CD4-positive, alpha-beta T cell treated with Interleukin-17A for 1 hour (primary cell): ENCODE data around the gene DELE1.
A peak's percentile ranks its signal among the peaks of the same experiment; 100 is the strongest.

Source experiments
- DNase-seq: peaks from one replicate; pipeline ENCODE4 v3.0.0-alpha.2; 2020

The DELE1 gene

DNA sequence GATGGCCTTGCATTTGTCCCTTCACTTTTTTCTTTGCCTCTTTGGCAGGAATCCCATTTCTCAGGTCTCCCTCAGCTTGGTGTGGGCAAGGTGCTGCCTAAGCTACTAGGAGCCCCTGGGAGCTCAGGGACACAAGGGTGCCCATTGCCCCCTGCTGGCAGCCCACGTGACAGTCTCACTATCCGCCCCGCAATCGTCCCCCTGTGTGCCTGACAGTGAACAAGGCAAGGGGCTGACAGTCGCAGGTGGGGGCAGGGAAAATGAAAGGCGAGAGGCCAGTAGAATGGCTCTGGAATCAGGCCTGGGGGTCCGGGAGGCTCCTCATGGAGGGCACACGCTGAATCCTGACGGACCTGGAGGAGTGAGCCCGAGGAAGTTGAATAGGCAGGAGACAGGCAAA lies 36.3 kb downstream of the DELE1 start:
- no peak for DNase-seq

DNA sequence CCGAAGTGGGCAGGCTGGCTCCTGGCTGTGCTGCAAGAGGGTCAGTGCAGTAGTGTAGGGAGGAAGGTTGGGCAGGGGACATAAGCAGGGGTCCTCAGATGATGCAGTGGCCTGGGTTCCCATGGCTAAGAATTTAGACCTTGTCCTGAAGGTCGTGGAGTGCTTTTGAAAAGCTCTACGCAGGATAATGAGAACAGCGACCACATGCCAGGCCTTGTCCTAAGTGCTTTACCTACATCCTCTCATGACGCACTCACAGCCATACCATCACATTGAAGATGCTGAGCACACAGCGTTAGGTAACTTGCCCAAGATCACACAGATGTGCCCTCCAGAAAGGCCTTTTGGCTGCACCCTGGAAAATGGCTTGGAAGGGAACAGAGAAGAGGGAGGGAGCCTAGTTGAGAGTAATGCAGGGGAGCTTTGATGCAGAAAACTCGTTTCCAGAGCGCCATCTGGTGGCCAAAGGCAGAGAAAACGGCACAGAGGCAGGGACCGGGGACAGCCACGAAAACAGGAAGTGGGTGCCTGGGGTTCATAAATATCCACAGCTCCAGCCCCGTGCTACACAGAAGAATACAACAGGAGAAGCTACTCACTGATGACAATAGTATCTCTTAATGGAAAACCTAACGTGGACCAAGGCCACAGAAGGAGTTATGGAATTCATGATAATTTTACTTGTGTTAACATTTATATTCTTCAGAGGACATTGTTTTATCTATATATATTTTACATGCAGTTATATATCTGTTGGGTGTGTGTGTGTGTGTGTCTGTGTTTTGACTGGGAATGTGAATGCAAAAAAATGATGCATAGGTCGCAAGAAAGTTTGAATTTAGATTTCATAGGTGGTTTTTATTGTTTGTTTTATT lies 37.0 kb downstream of the DELE1 start:
- peak; percentile 93 for DNase-seq

DNA sequence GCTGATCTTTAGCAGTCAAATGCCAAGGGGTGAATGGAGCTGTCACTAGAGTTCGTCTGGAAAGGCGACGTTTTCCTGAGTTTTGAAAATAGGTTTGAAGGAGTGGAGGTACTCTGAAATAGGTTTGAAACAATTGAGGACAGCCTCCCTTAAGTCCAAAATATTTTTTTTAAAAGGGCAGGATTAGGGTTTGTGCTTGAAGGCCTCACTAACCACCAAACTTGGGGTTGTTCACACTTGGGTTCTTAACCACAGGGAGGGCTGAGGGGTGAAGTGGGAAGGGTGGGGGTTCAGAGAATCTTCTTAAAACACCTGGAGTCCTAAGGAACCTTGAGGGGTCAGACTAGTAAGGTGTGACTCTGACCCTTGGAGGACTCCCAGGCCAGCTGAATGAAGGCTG lies 37.8 kb downstream of the DELE1 start:
- no peak for DNase-seq

DNA sequence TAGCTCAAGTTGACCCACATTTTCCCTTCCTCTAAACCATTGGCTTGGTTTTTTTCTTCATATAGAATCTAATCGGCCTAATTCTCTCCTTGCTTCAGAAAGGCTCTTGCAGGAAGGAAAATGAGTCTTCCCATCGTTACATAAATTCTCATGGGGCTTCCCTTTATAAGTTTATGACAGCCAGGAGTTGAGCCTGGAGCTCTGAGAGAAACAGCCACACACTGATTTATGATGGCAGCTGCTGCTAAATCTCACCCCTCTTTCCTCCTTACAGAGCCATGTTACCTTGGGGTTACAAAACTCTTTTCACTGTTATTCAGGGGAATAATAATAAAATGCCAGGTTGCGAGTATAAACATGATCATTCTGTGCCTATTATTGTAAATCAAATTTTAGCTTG lies 40.0 kb downstream of the DELE1 start:
- DNase-seq = no peak

DNA sequence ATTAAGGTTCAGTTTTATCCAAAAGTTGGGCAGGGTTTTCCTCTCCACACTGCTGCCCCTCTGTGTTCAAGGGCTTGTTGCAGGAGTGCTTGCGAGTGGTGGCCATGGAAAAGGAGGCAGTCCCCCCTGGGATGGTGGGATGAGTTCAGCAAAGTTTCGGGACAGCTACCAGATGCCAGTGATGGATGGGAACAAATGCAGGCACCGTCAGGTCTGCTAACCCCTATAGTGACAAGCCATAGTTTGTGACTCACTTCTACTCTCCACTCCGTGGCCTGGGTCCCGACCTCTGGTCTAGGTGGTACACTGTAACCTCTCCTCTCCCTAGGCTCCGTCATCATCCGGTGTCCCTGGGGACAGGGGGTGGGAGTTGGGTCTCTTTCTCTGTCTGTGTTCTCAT lies 41.4 kb downstream of the DELE1 start:
- DNase-seq = no peak

DNA sequence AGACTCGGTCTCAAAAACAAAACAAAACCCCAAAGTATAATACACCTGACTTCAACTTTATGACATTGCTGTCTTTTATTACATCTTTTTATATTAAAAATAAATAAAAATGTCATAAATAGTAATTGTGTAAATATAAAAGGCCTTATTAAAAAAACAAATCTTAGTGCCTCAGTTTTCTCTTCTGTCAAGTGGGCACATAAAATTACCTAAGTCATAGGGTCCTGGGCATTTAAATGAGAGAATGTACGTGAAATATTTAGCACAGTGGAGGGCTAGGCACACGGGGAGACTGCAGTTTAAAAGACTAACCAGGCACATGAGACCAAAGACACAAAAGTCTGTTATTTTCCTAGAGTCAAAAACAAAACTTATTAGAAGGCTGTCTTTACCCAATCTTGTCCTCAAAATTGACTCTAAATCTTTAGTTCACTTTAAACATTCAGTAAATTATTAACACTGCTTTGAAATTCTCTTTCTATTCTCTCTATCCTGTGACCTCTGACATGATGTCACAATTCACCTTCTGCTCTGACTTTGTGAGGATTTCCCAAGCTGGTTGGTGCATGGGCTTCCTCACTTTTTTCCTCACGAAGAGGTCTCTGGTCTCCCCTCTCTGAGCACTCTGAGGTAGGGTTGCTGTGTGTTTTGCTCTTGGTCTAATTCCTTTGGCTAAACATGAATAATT lies 42.7 kb downstream of the DELE1 start:
- no peak for DNase-seq

DNA sequence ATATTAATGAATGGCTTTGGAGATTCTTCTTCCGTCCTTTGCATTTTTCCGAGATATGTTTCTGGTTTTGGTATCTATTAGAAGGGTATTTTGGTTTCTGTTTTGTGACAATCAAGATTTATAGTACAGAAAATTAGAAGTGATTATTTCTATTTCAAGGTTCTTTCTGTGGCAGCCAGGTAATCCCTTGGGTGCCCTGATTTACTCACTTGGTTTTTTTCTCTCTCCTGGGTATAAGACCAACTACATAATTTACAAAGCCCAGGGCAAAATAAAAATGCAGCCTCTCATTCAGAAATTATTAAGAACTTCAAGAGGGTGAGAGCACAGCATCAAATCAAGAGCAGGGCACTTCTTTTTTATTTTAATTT lies 43.3 kb downstream of the DELE1 start:
- DNase-seq = no peak

DNA sequence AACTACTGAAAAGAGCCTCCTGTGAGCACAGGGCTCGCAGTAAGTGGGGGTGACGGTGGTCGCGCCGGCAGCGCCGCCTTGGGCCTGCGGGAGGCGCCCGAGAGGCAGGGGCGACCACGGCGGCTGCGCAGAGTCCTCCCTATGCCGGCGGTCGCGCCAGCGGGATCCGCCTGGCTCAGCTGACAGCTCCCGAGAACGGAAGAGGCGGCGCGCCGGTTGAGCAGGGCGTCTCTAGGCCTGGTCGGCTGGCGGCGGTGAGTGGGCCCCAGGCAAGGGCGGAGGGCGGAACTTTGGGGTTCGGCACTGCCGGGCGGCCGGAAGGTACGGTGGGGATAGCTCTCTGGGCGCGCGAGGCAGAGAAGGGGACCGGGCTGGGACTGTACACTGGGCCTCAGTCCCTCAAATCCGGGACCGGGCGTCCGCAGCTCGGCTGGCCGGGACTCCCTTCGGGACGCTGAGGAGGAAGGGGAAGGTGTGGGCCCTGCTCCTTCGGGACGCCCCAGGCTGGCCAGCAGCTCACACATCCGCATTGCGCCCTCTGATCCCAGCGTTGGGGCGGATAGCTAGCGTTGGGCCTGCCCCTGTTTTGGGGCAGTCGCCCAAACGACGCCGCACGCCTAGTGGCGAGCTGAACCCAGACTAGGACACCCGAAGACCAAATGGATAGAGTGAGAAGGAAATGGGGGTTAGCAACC lies 45.4 kb downstream of the DELE1 start, which contains the start of gene RNF14:
RNF14 (plus strand) TSS at position 192 of the 695 bp plus-strand sequence. CDS start 4,484 bp downstream, outside the sequence.
- peak; percentile 94 for DNase-seq

DNA sequence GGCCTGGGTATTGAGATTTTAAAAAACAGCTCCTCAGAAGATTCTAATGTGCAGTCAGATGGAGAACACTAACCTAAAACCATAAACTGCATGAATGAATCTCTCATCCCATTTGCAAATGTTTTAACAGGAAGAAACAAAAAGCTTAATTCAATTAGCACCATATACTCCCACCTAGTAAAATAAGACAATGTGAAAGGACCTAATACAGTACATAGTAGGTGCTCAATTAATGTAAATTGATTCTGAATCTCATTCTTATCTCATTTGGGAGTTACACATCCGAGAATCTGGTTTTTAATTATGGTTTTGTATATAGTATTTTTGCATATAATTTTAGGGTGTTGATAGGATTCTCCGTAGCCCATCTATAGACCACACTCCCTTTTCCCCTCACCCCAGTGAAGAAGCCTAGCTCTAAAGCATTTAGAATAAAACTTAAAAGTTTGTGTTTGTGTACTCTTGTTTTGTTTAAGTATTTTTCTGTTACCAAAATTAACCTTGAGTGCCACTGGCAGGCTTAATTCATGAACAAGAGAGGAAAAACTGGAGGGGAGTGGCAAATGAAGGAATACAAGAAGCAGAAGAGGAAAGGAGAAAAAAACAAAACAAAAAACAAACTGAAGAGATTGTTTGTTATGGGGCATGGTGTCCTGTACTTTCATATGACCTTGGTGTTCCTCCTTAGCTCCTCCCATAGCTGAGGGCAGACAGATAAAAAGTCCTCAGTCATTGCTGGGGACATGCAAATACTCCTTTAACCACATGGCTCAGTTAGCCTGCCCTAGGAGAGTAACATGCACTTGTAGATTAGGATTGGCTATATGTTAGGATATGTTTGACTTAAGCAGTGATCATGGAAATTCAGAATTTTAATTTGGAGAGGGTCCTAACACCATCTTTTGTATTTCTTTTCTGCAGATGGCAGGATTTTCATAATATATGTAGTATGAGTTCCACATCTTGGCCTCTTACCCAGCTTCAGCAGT lies 46.4 kb downstream of the DELE1 start:
- DNase-seq = peak; percentile 34

DNA sequence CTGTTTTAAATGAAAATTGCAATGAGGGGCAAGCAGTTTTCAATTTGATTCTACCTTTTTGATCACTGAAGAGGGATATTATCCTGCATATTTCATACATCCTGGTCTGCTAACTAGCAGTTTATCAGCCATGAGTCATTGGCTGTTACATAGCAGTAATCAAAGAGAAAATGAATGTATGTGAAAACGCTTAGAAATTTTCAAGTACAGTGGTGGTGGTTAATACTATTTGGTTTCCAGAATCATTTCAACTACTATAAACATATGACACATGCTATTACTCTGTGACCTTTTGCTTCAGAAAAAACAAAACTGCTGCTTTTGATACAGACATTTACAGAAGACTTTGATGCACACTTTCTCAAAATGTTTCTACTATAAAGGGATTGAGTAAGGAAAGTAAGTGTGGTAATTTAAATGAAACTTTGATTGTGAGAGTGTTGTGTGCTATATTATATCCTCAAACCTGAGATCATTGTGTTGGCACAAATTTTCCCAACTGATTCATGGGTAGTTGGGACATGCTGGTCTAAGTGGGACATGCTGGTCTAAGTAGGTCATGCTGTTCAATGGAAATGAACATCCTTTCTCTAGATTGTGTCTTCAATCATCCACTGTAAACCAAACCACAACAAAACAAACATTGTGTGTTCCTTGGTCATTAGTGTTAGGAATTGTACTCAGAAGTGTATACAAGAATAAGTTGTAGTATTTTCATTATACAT lies 50.4 kb downstream of the DELE1 start:
- no peak for DNase-seq

DNA sequence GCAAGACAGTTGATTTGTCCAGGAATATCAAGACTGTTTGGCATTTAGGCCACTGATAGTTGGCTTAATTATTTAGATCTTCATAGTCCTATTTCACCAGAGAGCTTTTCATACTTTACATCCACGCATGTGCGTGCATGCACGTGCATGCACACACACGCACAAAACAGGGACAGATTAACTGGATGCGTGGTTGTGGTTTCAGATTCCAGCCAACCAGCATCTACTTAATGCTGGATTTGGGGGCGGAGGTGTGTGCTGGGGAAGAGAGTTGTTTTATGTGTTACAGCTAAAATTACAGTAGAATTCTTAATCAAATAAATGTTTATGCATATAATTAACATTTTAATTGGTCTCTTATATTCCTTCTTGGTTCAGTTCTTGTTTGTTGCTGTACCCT lies 52.5 kb downstream of the DELE1 start:
- DNase-seq = no peak

DNA sequence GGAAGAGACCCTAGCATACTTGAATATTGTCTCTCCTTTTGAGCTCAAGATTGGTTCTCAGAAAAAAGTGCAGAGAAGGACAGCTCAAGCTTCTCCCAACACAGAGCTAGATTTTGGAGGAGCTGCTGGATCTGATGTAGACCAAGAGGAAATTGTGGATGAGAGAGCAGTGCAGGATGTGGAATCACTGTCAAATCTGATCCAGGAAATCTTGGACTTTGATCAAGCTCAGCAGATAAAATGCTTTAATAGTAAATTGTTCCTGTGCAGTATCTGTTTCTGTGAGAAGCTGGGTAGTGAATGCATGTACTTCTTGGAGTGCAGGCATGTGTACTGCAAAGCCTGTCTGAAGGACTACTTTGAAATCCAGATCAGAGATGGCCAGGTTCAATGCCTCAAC lies 54.7 kb downstream of the DELE1 start:
- DNase-seq = no peak

DNA sequence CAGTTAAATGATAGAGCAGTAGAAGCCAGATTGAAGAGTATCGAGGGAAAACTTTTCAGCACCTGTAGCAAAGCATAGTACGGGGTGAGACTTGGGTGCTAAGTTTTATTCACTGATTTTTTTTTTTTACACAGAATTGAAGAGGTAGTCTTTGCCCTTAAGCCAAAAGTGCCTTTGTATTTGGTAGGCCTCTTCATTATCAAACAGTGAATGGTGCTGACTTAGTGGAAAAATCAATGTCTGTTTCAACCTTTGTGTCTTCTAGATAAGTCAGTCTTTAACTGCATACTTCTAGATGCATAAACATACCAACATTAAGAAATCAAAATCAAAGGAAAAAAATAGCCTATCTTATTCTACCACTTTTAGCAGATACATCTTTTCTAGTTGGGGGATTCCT lies 59.0 kb downstream of the DELE1 start:
- no peak for DNase-seq

DNA sequence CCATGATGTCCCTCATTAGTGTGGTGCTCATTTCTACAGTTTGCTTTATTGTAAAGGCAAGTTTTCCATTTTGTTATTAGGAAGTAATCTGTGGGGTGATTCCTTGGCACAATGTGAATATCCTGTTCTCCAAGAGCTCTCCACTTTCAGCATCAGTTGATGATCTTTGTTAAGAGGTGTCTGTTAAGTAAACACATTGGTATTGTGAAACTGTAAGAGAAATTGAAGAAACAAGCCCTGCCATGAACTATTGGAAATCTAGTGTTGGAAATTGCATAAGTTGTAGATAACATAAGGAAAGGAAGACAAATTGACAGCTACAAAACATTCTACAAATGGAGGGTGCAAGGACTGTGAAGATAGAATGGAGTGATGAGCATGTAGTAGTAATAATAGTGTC lies 62.4 kb downstream of the DELE1 start:
- no peak for DNase-seq

DNA sequence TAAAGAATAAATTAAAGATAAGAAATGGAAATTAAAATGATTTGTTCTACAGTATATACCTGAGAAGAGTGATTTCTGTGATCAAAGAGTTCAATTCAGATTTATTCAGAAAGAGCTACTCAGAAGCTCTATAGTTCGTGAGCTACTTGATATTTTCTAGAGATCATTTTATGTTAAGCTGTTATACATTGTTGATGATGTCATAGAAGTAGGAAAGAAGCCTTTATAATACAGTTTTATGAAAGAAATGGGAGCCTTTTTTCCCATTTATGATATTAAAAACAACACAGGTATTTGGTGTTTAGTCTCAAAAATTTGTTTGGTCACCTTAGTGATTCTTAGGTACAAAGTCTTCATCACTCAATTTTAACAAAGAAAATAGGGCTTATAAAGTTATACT lies 66.0 kb downstream of the DELE1 start:
- no peak for DNase-seq
